GM19328 (cell line): ENCODE results near the gene CCNC.

ENCODE experiments used
- ATAC-seq: cut with Tn5 transposase; IDR thresholded peaks from one replicate; pipeline ENCODE4 v1.9.1; 2021; ENCODE audit warnings: mild to moderate bottlenecking, moderate library complexity; ENCODE audit not compliant: unreplicated experiment

Gene CCNC

DNA sequence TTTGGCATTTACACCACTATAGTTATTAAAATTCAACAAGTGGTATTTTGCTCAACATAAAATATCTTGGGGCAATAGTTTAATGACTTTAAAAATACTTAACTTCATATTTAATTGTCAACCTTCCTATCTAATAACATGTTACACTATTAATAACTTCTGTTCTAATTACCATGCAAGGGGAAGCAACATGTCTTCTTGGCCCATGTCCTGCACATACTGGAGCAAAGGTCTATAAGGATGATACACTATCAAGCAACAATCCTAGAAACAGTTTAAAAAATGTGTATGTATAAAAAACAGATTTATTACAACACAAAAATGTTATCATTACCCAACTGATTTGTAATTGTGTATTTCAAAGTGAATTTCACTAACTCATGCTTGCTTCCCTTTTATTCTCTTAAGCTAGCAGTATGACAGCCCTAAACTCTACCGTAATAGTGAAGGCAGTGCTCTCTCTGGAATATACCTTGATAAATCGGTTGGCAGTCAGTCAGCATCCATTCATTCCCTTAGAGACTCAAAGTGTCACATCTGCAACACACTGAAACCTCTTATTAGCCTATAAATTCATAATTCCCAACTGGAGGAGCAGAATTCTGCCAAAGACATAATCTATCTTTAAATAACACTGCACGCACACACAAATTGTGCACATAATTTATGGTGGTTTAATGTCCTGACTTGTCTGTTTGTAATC, 18.3 kb downstream of the CCNC start:
- ATAC-seq, result no peak

DNA sequence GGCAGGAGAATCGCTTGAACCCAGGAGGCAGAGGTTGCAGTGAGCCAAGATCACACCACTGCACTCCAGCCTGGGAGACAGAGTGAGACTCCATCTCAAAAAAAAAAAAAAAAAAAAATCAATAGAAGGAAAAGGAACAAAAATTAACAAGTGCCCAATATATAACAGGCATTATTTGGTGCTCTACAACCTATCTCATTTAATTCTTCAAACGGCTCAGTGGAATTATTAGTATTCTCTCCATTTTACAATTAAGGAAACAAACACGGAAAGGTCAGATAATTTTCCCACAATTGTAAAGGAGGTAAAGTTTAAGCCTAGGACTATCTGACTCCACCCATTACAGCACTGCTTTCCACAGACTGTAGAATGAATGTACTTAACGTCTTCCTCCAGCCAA, 19.8 kb downstream of the CCNC start:
- ATAC-seq, result no peak

GRCh38 chr6:99547526-99547925, 20.9 kb downstream of the CCNC start:
- ATAC-seq, result no peak

- no peak for ATAC-seq
Observed at GRCh38 chr6:99545442-99545841, 23.0 kb downstream of the CCNC start.

DNA sequence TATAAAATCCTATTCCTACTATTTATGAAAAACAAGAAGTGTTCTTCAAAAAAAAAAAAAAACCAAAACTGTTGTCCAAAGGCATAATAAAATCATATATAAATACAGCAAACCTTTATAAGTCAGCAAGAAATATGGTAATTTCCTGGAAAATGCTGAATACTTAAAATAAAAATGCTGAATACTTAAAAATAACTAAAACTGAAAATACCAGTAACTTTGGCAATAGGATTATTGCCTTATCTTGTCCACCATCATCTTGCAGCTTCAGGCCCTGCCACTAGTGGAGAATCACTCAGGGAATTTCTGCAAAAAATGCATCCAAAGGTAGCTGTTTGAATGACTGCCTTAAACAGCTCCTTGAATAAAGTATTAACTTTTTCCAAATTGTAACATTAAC, 24.5 kb downstream of the CCNC start:
- ATAC-seq, result no peak

GRCh38 chr6:99530627-99531026, 37.8 kb downstream of the CCNC start:
- ATAC-seq, result no peak

GRCh38 chr6:99522531-99522930, 45.9 kb downstream of the CCNC start:
- ATAC-seq, result no peak

DNA sequence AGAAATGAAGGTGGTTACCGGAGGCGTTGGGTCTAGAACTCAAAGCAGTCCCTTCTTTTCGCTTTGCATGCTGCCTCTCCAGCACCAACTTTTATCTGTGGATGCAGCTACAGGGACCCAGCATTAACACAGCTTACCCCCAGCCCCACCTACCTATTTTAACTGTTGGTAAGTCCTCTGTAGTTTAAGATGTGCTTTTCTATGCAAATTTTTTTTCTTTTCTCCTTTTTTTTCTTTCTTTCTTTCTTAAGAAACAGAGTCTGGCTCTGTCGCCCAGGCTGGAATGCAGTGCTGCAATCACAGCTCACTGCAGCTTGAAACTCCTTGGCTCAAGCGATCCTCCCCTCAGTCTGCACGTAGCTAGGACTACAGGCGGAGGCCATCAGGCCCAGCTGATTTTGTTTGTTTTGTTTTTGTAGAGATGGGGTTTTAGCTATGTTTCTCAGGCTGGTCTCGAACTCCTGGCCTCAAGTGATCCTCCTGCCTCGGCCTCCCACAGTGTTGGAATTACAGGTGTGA, 46.8 kb downstream of the CCNC start:
- ATAC-seq, result peak; percentile 25

DNA sequence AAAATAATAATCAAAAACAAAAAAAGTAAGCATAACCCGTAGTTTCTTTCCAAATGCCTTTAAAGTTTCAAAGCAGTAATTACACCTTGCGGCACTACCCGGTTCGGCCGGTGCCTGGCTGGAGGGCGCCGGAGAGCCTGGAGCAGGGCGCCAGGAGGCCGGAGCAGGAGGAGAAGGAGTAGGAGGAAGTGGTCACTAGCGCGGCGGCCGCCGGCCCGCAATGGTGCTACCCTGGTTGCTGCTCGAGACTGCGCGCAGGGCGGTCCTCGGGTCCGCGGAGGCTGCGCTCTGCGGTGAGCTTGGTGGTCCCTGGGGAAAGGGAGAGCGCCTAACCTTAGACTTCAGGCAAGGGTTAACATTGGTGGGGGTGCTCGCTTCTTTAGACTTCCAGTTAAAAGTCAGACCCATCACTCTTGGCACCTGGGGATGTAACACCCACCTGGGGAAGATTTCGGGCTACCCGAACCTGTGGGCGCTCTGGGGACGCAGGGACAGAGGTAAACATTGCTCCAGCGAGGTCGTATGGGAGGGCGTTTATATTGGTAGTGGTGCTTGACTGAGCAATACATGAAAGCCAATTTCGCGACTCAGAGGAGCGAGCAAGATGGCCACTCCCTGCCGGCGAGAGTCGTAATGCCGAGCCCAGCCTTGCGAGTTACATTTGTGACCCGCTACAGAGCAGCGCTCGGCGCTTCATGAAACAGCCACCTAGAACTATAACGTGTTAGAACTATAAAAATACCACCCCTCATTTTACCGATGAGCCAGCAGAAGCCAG, 47.4 kb downstream of the CCNC start:
- ATAC-seq, result peak; percentile 95

GRCh38 chr6:99519446-99519845, 49.0 kb downstream of the CCNC start:
- no peak for ATAC-seq

DNA sequence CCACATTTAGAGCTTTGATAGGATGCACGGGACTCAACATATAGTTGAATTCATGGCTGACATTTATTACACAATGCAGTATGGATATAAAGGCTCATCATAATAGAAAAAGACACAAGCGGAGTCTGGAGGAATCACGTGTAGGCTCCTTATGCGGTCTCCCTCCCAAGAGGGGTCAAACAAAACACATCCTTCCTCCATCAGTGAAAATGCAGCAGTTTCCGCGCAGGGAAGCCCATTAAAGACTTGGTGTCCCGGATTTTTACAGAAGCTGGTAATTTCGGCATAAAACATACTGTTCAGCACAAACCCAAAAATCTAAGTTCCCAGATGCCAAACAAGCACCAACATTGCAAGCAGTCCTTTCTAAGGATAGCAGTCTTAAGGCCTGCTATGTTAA, 54.4 kb downstream of the CCNC start:
- no peak for ATAC-seq

- ATAC-seq, result no peak
Observed at GRCh38 chr6:99512033-99512432, 56.4 kb downstream of the CCNC start.

DNA sequence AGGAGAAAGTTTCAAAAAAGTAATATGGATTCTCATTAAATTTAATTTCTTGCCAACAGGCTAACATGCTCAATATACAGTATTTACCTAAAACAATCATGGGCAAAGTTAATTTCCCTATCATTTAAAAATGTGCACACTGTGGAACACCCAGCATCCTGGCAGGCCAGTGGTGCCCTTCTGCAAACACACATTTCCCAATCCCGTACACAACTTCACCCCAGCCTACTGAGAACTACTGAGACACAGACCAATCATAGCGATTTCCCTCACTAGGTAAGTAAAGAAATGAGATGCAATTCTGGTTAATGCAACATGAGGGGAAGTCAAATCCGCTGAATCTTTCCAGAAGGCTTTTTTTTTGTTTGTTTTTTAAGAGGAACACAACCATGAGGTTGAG, 60.8 kb downstream of the CCNC start:
- ATAC-seq, result no peak

DNA sequence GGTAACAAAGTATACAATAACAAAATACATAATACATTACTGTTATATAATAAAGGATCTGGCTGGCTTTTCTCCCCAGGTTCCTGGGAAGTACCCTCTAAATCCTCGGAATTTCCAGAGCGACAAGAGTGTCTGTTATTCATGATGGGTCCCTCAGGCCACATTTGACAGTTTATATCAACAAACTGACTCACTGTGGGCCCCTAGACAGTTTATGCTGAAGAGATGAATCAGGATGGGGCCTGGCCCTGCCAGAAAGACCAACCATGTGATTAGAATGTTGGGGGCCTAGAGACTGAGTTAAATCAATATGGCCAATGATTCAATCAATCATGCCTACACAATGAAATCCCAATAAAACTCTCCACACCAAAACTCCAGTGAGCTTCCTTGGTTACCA, 66.7 kb downstream of the CCNC start:
- no peak for ATAC-seq

GRCh38 chr6:99498421-99498820, 70.0 kb downstream of the CCNC start:
- ATAC-seq, result no peak

GRCh38 chr6:99495466-99495865, 73.0 kb downstream of the CCNC start:
- ATAC-seq, result no peak
